CD1c-positive myeloid dendritic cell (primary cell): ENCODE results near the gene RAD51B.
"Not testable (repeated sequence)": the region's sequence is repeated elsewhere in the genome, so short reads cannot be mapped to it uniquely, and the experiment has no call there.

Experiments used
- DNase-seq: peaks from one replicate; pipeline ENCODE4 v3.0.0-alpha.2; 2016; ENCODE audit errors: extremely low spot score

RAD51B gene

DNA sequence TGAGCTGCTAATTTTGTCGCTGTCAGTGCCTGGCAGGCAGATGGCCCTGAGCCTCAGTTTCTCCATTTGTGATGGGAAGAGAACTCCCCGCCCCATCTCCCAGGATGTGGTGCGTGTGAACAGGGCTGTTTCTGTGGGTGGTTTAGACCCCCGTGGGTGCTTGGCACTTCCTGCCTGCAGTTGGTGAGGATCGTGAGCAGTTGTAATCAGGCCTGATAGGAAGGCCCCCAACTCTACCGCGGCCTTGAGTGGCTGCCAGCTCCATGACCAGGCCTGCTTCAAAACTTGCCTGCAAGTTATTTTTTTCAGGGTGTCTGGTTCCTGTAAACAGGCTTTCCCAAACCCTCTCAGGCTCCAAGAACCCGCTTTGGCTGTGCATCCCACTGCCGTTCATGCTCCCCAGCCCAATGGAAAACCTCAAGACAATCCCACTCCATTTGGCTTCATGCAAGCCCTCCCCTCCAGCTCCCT, 834.9 kb downstream of the RAD51B start:
- no peak for DNase-seq

- no peak for DNase-seq
Observed at GRCh38 chr14:68655021-68655831, 835.6 kb downstream of the RAD51B start.

- DNase-seq, result no peak
Observed at GRCh38 chr14:68655911-68656316, 836.3 kb downstream of the RAD51B start.

GRCh38 chr14:68656452-68656851, 836.9 kb downstream of the RAD51B start:
- no peak for DNase-seq

GRCh38 chr14:68657300-68658028, 837.9 kb downstream of the RAD51B start:
- DNase-seq, result no peak

DNA sequence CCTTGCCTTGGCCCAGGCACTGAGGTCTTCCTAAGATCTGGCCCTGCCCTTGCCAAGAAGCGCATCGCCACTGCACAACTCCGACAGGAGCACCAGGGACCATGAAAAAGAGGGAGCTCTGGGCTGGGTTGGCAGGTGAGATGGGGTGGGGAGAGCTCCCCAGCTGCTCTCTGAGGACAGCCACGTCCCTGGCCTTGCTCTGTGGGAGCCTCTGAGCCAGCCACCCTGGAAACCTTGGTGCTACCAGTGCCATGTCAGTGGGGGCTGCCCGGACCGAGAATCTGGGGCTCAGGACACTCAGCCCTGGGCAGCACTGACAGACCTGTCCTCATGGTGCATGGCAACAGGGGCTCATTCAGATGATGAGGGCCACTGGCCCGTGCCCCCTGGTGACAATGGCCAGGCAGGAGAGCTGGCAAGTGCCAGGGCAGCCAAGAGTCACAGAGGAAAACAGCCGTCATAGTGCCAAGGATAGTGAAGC, 838.5 kb downstream of the RAD51B start:
- DNase-seq, result no peak

DNA sequence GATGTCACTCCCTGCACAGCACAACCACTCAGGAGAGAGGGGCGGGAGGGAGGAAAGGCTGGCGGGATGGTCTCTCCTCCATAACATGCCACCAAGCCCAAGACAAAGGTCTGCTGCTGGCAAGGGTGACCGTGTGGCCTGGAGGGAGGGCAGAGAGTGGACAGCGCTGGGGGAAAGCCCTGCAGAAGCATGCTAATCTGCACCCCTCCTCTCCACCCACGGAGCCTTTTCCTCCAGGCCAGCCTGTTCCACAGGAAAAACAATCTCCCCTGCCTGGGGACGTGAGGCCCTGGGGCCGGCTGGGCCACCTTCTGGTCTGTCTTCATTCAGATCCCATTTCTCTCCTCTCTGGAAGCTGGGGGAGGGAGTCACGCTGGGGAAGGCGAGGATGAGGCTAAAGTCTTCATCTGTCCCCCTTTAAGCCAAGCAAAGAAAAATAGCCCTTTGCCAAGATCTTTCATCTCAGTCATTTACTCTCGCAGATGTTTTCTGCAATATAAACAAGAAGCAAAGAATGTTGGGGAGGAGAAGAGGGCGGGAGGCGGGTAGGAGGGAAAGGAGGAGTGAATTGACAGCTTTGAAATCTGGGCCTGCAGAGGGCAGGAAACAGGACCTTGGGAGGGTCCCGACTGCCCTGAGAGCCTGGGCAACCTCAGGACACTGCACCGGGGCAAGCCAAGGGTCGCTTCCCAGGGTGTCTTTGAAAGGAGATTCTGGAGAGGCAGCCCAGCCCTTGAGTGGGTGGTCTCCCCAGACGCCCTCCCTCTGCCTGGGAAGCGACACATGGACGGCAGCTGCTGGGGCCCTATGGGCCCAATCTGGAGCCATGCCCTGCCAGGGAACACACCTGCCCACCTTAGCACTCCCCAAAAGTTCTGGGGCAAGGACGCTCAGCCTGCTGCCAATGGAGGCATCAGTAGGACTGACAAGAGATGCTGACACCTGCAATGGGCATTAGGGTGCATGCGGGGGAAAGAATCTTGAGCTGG, 839.7 kb downstream of the RAD51B start:
- no peak for DNase-seq

- no peak for DNase-seq
Observed at GRCh38 chr14:68660495-68660894, 840.9 kb downstream of the RAD51B start.

DNA sequence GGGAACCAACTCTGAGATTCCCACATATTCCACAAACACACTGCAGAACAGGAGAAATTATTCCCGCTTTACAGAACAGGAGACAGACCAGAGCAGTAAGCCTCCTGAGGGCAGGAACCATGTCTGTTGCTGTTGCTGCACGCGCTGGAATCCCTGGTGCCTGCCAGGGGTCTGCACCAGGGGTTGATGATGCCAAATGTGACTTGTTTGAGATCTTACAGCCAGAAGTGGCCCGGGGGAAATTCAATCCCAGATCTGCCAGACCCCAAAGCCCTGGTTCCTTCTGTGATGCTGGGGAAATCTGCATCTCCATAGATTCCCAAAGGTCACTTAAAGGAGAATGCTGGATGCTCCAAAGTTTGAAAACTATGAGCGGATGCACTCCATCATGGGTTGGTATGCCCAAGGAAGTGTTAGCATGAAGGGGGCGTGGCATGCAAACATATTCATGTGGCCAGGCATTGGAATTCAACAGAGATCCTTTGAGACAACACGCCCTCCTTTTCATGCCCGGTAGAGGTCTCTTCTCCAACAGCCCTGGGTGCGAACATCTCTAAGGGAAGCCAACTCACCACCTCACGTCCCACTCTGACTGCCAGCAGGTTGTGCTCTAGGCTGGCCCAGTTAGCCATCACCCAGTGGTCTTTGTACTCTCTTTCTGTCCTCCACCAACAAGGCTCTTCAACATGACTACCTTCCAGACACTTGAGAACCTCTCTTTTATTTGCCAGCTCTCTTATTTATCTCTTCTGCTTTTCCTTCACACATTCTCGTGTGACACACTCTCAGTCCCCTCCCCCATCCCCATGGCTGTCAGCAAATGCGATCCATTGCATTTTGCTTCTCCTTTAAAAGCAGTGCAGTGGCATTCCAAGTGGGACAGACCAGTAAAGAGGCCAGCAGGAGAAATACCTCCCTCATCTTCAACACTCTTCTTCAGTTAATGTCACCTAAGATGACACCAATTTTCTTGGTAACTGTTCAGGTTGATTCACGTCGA, 841.9 kb downstream of the RAD51B start:
- DNase-seq, result no peak

GRCh38 chr14:68662392-68662791, 842.8 kb downstream of the RAD51B start:
- DNase-seq, result no peak

GRCh38 chr14:68662826-68663225, 843.2 kb downstream of the RAD51B start:
- not testable (repeated sequence) for DNase-seq

DNA sequence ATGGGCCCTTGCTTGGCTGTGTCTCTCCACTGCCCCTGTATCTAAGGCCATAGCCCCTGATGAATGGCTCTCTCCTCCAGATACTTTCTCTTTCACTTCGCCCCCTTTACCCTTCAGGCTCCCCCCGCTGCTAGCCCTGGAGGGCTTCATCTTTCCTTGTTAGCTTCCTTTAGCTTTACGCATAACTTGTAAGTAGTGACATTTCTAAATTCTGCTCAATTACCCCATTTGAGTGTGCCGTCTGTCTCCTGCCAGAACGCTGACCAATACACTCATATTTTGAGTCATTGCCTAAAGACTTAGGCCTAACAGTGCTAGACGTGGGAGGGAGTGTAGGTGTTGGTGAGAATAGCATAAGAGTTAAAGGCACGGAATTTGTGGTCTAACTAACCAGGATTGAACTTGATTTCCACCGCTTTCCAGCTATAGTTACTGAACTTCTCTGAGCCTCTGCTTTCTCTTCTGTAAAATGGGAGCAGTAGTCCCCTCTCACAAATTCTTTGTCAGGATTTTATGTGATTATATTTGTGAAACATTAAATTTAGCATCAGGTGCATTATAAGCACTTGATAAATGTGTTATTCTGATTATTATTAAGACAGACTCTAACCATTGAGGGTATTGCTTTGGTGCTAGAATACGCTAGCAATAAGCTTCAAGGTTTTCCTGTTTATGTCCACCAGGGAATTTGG, 844.0 kb downstream of the RAD51B start:
- peak; percentile 92 for DNase-seq

DNA sequence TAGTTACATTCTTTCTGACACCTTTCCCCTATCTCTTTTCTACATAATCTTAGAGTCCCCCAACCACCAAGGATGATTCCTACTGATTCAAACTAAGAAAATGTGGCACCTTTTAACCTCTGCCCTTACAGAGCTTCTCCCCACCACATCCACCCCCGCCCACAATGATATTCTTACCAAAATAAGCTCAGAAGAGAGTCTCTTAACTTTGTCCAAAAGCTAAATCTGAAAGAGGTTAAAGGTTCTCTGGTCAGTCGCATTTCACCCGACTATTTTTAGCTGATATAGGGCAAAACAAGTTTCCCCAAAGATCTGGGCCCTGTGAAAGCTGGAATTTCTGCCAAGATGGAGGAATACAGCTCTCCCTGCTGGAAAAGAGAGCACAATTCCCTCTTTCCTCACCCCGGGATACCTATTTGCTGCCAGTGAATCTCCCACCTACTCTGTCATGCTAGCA, 844.7 kb downstream of the RAD51B start:
- no peak for DNase-seq

DNA sequence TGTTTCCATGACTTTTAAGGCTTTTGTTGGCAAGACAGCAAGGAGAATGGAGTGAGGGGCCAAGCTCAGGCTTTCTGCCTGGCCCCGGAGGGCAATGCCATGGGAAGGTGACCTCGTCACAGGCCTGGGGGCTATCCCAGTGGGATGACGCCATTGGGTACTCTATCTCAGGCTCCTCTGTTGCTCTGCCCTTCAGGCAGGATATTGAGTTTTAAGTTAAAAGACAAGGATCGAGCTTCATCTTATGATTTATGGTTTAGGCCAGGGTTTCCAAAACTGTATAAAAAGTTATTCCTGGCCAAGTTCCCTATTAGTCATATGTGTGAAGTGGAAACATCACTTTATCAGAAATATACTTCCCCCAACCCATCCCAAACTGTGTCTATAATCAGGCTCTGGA, 845.6 kb downstream of the RAD51B start:
- DNase-seq, result no peak

GRCh38 chr14:68665792-68666204, 846.2 kb downstream of the RAD51B start:
- DNase-seq, result no peak

DNA sequence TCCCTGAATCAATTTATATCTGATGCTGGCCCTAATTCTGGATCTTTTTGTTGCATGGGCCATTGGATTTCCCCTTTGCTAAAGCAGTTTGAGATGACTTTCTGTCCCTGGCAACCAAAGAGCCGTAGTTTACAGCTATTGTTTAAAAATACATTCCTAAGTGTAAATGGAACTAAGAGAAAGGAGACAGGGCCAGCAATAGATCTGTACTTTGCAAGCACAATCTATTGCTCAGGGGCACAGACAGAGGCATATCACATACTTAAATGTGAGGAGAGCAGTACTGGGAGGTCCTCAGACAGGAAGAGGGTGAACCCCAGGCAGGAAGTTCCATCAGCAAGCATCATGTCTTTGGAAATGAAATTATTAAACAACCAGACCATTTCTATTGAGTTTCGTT, 846.7 kb downstream of the RAD51B start:
- DNase-seq, result no peak

DNA sequence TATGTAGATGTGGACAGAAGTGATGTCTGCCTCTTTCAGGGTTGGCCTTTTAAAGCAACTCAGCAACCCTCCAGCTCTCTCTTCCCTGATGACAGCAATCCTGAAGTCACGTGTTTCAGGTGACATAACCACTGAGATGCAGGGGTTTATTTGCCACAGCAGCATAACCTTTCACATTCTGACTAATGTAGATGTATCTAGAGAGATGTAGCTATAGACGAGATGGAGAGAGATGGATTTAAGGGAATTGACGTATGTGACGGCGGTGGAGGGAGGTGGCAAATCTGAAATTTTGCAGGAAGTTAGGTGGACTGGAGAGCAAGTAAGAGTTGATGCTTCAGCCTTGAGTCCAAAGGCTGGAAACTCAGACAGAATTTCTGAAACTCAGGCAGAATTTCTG, 847.3 kb downstream of the RAD51B start:
- no peak for DNase-seq

GRCh38 chr14:68667313-68667791, 847.8 kb downstream of the RAD51B start:
- no peak for DNase-seq

GRCh38 chr14:68668028-68668427, 848.4 kb downstream of the RAD51B start:
- DNase-seq, result no peak

GRCh38 chr14:68668531-68668930, 849.0 kb downstream of the RAD51B start:
- DNase-seq, result no peak
